Measurements from ENCODE around the gene RIN1. TPM values are rescaled to one million over a fixed set of nuclear protein-coding genes. Genes with fewer than 3 reads are reported as not detected.

Gene RIN1
- total and polyA plus RNA-seq, 2 experiments from 2014 or later: 2.5 to 8.2 TPM

GRCh38 chr11:66334605-66335442 is 1.4 kb downstream of the RIN1 start:
- peaks cover 4% of the 10 kb centered on the region; the same call in 2 of the 3 replicates for H3K36me3 Mint-ChIP-seq (ENCODE audit: low read depth)
- H3K4me3 Mint-ChIP-seq: peak overlapping the region; percentile 83
- DNase-seq (ENCODE audit: low spot score) (no peak), ATAC-seq (peak; percentile 7; the same call in 1 of the 3 replicates)
- TF ChIP-seq ZNF114 (CRISPR knock-in tag; IDR thresholded peaks at IDR 0.05): no peak
- TF ChIP-seq ETS1 (IDR thresholded peaks at IDR 0.05): no peak
- no peak for TF ChIP-seq NANOG (IDR thresholded peaks at IDR 0.05; ENCODE audit: borderline replicate concordance)
- TF ChIP-seq, protein P1, sequence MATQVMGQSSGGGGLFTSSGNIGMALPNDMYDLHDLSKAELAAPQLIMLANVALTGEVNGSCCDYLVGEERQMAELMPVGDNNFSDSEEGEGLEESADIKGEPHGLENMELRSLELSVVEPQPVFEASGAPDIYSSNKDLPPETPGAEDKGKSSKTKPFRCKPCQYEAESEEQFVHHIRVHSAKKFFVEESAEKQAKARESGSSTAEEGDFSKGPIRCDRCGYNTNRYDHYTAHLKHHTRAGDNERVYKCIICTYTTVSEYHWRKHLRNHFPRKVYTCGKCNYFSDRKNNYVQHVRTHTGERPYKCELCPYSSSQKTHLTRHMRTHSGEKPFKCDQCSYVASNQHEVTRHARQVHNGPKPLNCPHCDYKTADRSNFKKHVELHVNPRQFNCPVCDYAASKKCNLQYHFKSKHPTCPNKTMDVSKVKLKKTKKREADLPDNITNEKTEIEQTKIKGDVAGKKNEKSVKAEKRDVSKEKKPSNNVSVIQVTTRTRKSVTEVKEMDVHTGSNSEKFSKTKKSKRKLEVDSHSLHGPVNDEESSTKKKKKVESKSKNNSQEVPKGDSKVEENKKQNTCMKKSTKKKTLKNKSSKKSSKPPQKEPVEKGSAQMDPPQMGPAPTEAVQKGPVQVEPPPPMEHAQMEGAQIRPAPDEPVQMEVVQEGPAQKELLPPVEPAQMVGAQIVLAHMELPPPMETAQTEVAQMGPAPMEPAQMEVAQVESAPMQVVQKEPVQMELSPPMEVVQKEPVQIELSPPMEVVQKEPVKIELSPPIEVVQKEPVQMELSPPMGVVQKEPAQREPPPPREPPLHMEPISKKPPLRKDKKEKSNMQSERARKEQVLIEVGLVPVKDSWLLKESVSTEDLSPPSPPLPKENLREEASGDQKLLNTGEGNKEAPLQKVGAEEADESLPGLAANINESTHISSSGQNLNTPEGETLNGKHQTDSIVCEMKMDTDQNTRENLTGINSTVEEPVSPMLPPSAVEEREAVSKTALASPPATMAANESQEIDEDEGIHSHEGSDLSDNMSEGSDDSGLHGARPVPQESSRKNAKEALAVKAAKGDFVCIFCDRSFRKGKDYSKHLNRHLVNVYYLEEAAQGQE (IDR thresholded peaks at IDR 0.05; ENCODE audit: unreplicated experiment): no peak
- Histone ChIP-seq H3F3A (replicated peaks; ENCODE audit: low read depth) (0 out of 2 replicates have a peak, but pooled peaks cover 6% of the 10 kb centered on the region), H3K4me1 (ENCODE audit: insufficient read depth) (peaks cover 16% of the 10 kb centered on the region; the same call in 1 of the 2 replicates), H3K79me2 (replicated peaks; ENCODE audit: insufficient read depth) (no peaks in the 10 kb centered on the region), H3K36me3 (ENCODE audit: insufficient read depth) (no peaks in the 10 kb centered on the region), H3K27me3 (ENCODE audit: insufficient read depth) (no peaks in the 10 kb centered on the region), H2AFZ (no peak overlapping the region), H3K4me3 (peak overlapping the region; percentile 60; the same call in 1 of the 2 replicates), H3K9me2 (ENCODE audit: insufficient read depth) (no peaks in the 10 kb centered on the region), H3K4me2 (peak overlapping the region; percentile 82; the same call in 1 of the 2 replicates), H4K20me1 (replicated peaks; ENCODE audit: insufficient read depth) (no peaks in the 10 kb centered on the region; the same call in 1 of the 2 replicates), H3K27ac (ENCODE audit: low read depth) (no peak overlapping the region)
- no peak overlapping the region for H3K27ac Mint-ChIP-seq
- H3K4me1 Mint-ChIP-seq: peaks cover 18% of the 10 kb centered on the region
- H3K27me3 Mint-ChIP-seq (ENCODE audit: insufficient read depth, low read depth, poor library complexity): peaks cover 8% of the 10 kb centered on the region
- H3K9me3 Mint-ChIP-seq: no peaks in the 10 kb centered on the region

DNA sequence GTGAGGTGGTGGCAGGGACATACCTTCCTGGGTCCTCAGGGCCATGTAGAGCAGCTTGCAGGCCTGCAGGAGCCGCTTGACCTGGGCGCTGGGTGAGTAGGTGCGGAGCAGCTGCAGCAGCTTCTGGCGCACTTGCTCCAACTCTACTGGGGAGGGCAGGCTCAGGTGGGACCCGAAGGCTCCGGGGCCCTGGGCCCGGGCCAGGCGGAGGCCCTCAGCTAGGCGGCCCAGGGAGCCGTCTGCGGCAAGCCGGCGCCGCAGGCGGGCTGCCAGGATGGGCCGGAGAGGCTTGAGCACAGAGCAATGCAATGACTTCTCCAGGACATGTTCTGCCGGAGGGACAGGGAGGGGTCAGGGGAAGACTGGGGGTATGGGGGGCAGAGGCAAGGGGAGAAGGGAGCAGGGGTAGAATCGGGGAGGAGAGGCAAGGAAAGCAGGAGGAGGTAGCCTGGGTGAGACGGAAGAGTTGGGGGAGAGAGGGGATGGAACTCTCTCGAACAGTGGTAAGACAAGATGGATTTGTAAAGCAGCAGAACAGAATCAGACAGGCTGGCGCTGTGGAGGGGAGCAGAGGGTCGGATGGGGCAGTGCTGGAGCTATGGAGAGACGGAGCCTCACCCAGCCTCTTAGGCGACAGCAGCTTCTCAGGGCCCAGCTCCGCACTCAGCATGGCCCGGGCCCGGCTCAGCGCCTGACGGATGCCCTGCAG is 2.2 kb downstream of the RIN1 start:
- Histone ChIP-seq H3K9me2 (ENCODE audit: insufficient read depth) (no peaks in the 10 kb centered on the region), H3K36me3 (ENCODE audit: insufficient read depth) (no peaks in the 10 kb centered on the region), H3K4me1 (ENCODE audit: insufficient read depth) (peaks cover 16% of the 10 kb centered on the region; the same call in 1 of the 2 replicates), H3K27ac (ENCODE audit: low read depth) (no peak overlapping the region), H4K20me1 (replicated peaks; ENCODE audit: insufficient read depth) (no peaks in the 10 kb centered on the region; the same call in 1 of the 2 replicates), H2AFZ (no peak overlapping the region), H3K4me2 (no peak overlapping the region), H3K27me3 (ENCODE audit: insufficient read depth) (no peaks in the 10 kb centered on the region), H3K4me3 (no peak overlapping the region), H3K79me2 (replicated peaks; ENCODE audit: insufficient read depth) (no peaks in the 10 kb centered on the region), H3F3A (replicated peaks; ENCODE audit: low read depth) (0 out of 2 replicates have a peak, but pooled peaks cover 6% of the 10 kb centered on the region)
- ATAC-seq (peak; percentile 4; the same call in 2 of the 3 replicates), DNase-seq (ENCODE audit: low spot score) (peak; percentile 34)
- Mint-ChIP-seq H3K9me3 (no peaks in the 10 kb centered on the region), H3K27ac (no peak overlapping the region), H3K36me3 (ENCODE audit: low read depth) (peaks cover 2% of the 10 kb centered on the region; the same call in 2 of the 3 replicates), H3K4me3 (no peak overlapping the region), H3K4me1 (peaks cover 18% of the 10 kb centered on the region), H3K27me3 (ENCODE audit: insufficient read depth, low read depth, poor library complexity) (peaks cover 11% of the 10 kb centered on the region)
- TF ChIP-seq ETS1 (IDR thresholded peaks at IDR 0.05) (no peak), NANOG (IDR thresholded peaks at IDR 0.05; ENCODE audit: borderline replicate concordance) (no peak), ZNF331 (CRISPR knock-in tag; IDR thresholded peaks at IDR 0.05; ENCODE audit: low read depth) (no peak), CREB1 (CRISPR knock-in tag; IDR thresholded peaks at IDR 0.05; ENCODE audit: low read depth) (no peak), ZNF114 (CRISPR knock-in tag; IDR thresholded peaks at IDR 0.05) (no peak), POLR2AphosphoS5 (IDR thresholded peaks at IDR 0.05; ENCODE audit: low read depth) (no peak), EZH2phosphoT487 (IDR thresholded peaks at IDR 0.05; ENCODE audit: unreplicated experiment) (no peak)
- TF ChIP-seq, protein P1 (IDR thresholded peaks at IDR 0.05; ENCODE audit: unreplicated experiment): no peak
- TF ChIP-seq, protein P2, sequence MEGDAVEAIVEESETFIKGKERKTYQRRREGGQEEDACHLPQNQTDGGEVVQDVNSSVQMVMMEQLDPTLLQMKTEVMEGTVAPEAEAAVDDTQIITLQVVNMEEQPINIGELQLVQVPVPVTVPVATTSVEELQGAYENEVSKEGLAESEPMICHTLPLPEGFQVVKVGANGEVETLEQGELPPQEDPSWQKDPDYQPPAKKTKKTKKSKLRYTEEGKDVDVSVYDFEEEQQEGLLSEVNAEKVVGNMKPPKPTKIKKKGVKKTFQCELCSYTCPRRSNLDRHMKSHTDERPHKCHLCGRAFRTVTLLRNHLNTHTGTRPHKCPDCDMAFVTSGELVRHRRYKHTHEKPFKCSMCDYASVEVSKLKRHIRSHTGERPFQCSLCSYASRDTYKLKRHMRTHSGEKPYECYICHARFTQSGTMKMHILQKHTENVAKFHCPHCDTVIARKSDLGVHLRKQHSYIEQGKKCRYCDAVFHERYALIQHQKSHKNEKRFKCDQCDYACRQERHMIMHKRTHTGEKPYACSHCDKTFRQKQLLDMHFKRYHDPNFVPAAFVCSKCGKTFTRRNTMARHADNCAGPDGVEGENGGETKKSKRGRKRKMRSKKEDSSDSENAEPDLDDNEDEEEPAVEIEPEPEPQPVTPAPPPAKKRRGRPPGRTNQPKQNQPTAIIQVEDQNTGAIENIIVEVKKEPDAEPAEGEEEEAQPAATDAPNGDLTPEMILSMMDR (conservative IDR thresholded peaks at IDR 0.05; ENCODE audit: low read depth in 2 of 2): no peak
